ACHN (cell line): ENCODE data around the gene MBNL3.
A peak's percentile ranks its signal among the peaks of the same experiment; 100 is the strongest.
"Not testable (repeated sequence)": the region's sequence is repeated elsewhere in the genome, so short reads cannot be mapped to it uniquely, and the experiment has no call there.

ENCODE experiments used
- DNase-seq: peaks from one replicate; pipeline ENCODE4 v3.0.0-alpha.2; 2015
- in situ Hi-C: cut with HindIII; loops from 2 replicates; pipeline ENCODE4 v1.10.0; 2017; ENCODE audit warnings: low sequenced_read_pairs, low pct_ligation_motif_present, low pct_unique_long_range_greater_than_20kb

The MBNL3 gene

GRCh38 chrX:132482632-132483031 is 6.2 kb downstream of the MBNL3 start:
- no peak for DNase-seq
- in situ Hi-C loops: no loop called here

- no peak for DNase-seq
- in situ Hi-C loops: no loop called here
Measured at GRCh38 chrX:132481449-132481848, 7.4 kb downstream of the MBNL3 start.

GRCh38 chrX:132480581-132481203 is 8.1 kb downstream of the MBNL3 start:
- DNase-seq: peak; percentile 26
- in situ Hi-C loops: no loop called here

- no peak for DNase-seq
- in situ Hi-C loops: no loop called here
Measured at GRCh38 chrX:132474544-132475248, 14.1 kb downstream of the MBNL3 start.

GRCh38 chrX:132472397-132472796 is 16.4 kb downstream of the MBNL3 start:
- in situ Hi-C loops: no loop called here
- DNase-seq: no peak

GRCh38 chrX:132470831-132471230 is 18.0 kb downstream of the MBNL3 start:
- in situ Hi-C loops: no loop called here
- DNase-seq: no peak

- in situ Hi-C loops: no loop called here
- DNase-seq: no peak
Measured at GRCh38 chrX:132470179-132470578, 18.7 kb downstream of the MBNL3 start.

- in situ Hi-C loops: no loop called here
- no peak for DNase-seq
Measured at GRCh38 chrX:132468454-132468853, 20.4 kb downstream of the MBNL3 start.

- DNase-seq: no peak
- in situ Hi-C loops: no loop called here
Measured at GRCh38 chrX:132467989-132468388, 20.8 kb downstream of the MBNL3 start.

- in situ Hi-C loops: no loop called here
- DNase-seq: no peak
Measured at GRCh38 chrX:132467026-132467425, 21.8 kb downstream of the MBNL3 start.

- in situ Hi-C loops: no loop called here
- DNase-seq: no peak
Measured at GRCh38 chrX:132463411-132463810, 25.4 kb downstream of the MBNL3 start.

- no peak for DNase-seq
- in situ Hi-C loops: no loop called here
Measured at GRCh38 chrX:132461886-132462285, 27.0 kb downstream of the MBNL3 start.

- no peak for DNase-seq
- in situ Hi-C loops: no loop called here
Measured at GRCh38 chrX:132452911-132453550, 35.8 kb downstream of the MBNL3 start.

GRCh38 chrX:132445909-132446308 is 42.9 kb downstream of the MBNL3 start:
- in situ Hi-C loops, DNase-seq: not testable (repeated sequence)

- DNase-seq: no peak
- in situ Hi-C loops: no loop called here
Measured at GRCh38 chrX:132444936-132445335, 43.9 kb downstream of the MBNL3 start.

GRCh38 chrX:132443196-132444135 is 45.4 kb downstream of the MBNL3 start:
- DNase-seq: no peak
- in situ Hi-C loops: no loop called here

GRCh38 chrX:132442691-132443090 is 46.1 kb downstream of the MBNL3 start:
- in situ Hi-C loops: no loop called here
- DNase-seq: no peak

GRCh38 chrX:132435222-132435621 is 53.6 kb downstream of the MBNL3 start:
- in situ Hi-C loops: no loop called here
- DNase-seq: no peak

- DNase-seq: no peak
- in situ Hi-C loops: no loop called here
Measured at GRCh38 chrX:132433551-132433950, 55.3 kb downstream of the MBNL3 start.
